Endothelial cell of umbilical vein (primary cell): ENCODE measurements around the gene NUP62. TPM values are rescaled to one million over a fixed set of nuclear protein-coding genes. Genes with fewer than 3 reads are reported as not detected.

Source experiments
- BruUV-seq: library from RNA; stranded (reverse); fragments of 400-500 nt; replicated peaks from 2 replicates; lab custom pipeline; 2021; lab: Mats Ljungman, UMichigan
- CTCF ChIA-PET: fragments of 300-600, 350-600 bp; sonication (Branson Sonifier 250); formaldehyde crosslinking; loops from one replicate; lab custom pipeline; 2021; ENCODE audit warnings: antibody characterized with exemption, inconsistent platforms; lab: Charles Lee
- POLR2A ChIA-PET: fragments of 300-600, 350-600 bp; sonication (Branson Sonifier 250); formaldehyde crosslinking; loops from one replicate; lab custom pipeline; 2021; ENCODE audit warnings: antibody characterized with exemption, inconsistent platforms; lab: Charles Lee
- DNase-seq: peaks from one replicate; pipeline ENCODE4 v3.0.0-alpha.2; 2011; ENCODE audit warnings: low read depth, low spot score
- FAIRE-seq: peaks from 2 replicates; lab custom pipeline; 2011; peaks lifted over from hg19 to GRCh38; lab: Jason Lieb, UNC
- H2AFZ ChIP-seq: 2 replicates; pipeline ENCODE4 v1.6.0; 2012; ENCODE audit warnings: low read depth, low read length, control low read depth, inconsistent platforms
- H3K27ac ChIP-seq: 2 replicates; pipeline ENCODE4 v1.5.1; 2011; ENCODE audit warnings: low read depth, mild to moderate bottlenecking, control low read depth, low read length, moderate library complexity; ENCODE audit not compliant: insufficient read depth
- H3K27me3 ChIP-seq, 2 experiments: 2 replicates each; pipeline versions ENCODE4 v1.6.0 to v1.6.1; 2011; ENCODE audit warnings: low read length in 2 of 2, mixed read lengths in 1 of 2; ENCODE audit not compliant: control insufficient read depth in 2 of 2, insufficient read depth in 2 of 2
- H3K36me3 ChIP-seq, 2 experiments: 2 replicates in 1 of 2; 3 replicates in 1 of 2; pipeline ENCODE4 v1.5.1; 2011; ENCODE audit warnings: low read length in 2 of 2, mild to moderate bottlenecking in 1 of 2, moderate library complexity in 1 of 2; ENCODE audit not compliant: control insufficient read depth in 2 of 2, insufficient read depth in 2 of 2; ENCODE audit errors: extremely low read depth in 1 of 2
- H3K4me1 ChIP-seq: 3 replicates; pipeline ENCODE4 v1.5.1; 2011; ENCODE audit warnings: mild to moderate bottlenecking, low read length; ENCODE audit not compliant: control insufficient read depth, insufficient read depth; ENCODE audit errors: extremely low read depth
- H3K4me2 ChIP-seq: 2 replicates; pipeline ENCODE4 v1.6.1; 2011; ENCODE audit warnings: low read length, control low read depth, mixed read lengths; ENCODE audit not compliant: insufficient read depth
- H3K4me3 ChIP-seq, 3 experiments: fragments of 200-600 bp in 1 of 3; sonication (generic), shearing (Covaris generic) in 1 of 3; replicated peaks in 1 of 3; 2 replicates each; pipeline ENCODE4 v1.5.1; 2011 to 2016; ENCODE audit warnings: control low read depth in 3 of 3, low read length in 3 of 3, mild to moderate bottlenecking in 2 of 3, inconsistent platforms in 1 of 3, low read depth in 1 of 3, moderate library complexity in 1 of 3; ENCODE audit not compliant: insufficient read depth in 1 of 3
- H3K79me2 ChIP-seq: 2 replicates; pipeline ENCODE4 v1.6.0; 2012; ENCODE audit warnings: low read length, inconsistent platforms; ENCODE audit not compliant: control insufficient read depth, insufficient read depth
- H3K9ac ChIP-seq: replicated peaks from 2 replicates; pipeline ENCODE3; 2011; ENCODE audit warnings: low read length, control low read depth; ENCODE audit not compliant: insufficient read depth; ENCODE audit errors: extremely low read depth
- H3K9me1 ChIP-seq: replicated peaks from 3 replicates; pipeline ENCODE4 v1.6.0; 2011; ENCODE audit warnings: mild to moderate bottlenecking, low read length; ENCODE audit not compliant: control insufficient read depth, insufficient read depth; ENCODE audit errors: extremely low read depth
- H3K9me3 ChIP-seq: replicated peaks from 2 replicates; pipeline ENCODE4 v1.5.1; 2012; ENCODE audit warnings: low read length, inconsistent platforms; ENCODE audit not compliant: control insufficient read depth, insufficient read depth
- H4K20me1 ChIP-seq: replicated peaks from 2 replicates; pipeline ENCODE3; 2011; ENCODE audit warnings: mild to moderate bottlenecking, low read length; ENCODE audit not compliant: control insufficient read depth, insufficient read depth; ENCODE audit errors: extremely low read depth
- CTCF ChIP-seq, 2 donors: IDR thresholded peaks; 1 replicate in 1 of 2; 2 replicates in 1 of 2; pipeline ENCODE4 v1.5.1; 2011; ENCODE audit warnings: low read length in 2 of 2, mild to moderate bottlenecking in 2 of 2, moderate library complexity in 2 of 2, control low read depth in 1 of 2, inconsistent platforms in 1 of 2, low read depth in 1 of 2; ENCODE audit not compliant: insufficient read depth in 1 of 2; ENCODE audit errors: extremely low read depth in 1 of 2
- EZH2 ChIP-seq: IDR thresholded peaks from 2 replicates; pipeline ENCODE4 v1.6.1; 2012; ENCODE audit warnings: borderline replicate concordance, low read depth, mild to moderate bottlenecking, moderate library complexity, low read length, inconsistent platforms; ENCODE audit not compliant: severe bottlenecking
- FOS ChIP-seq: IDR thresholded peaks from 2 replicates; pipeline ENCODE4 v1.6.1; 2011; ENCODE audit warnings: mild to moderate bottlenecking, low read length, moderate library complexity, borderline replicate concordance; ENCODE audit not compliant: insufficient read depth
- GATA2 ChIP-seq: IDR thresholded peaks from 2 replicates; pipeline ENCODE4 v1.7.0; 2011; ENCODE audit warnings: low read depth, mild to moderate bottlenecking, moderate library complexity, mixed read lengths, low read length; ENCODE audit not compliant: insufficient read length, insufficient read depth
- JUN ChIP-seq: IDR thresholded peaks from 2 replicates; pipeline ENCODE4 v1.6.1; 2011; ENCODE audit warnings: borderline replicate concordance, low read depth; ENCODE audit not compliant: insufficient read length, insufficient read depth
- MAX ChIP-seq: IDR thresholded peaks from 2 replicates; pipeline ENCODE4 v1.6.1; 2011; ENCODE audit not compliant: insufficient read depth, insufficient read length
- MYC ChIP-seq: IDR thresholded peaks from one replicate; pipeline ENCODE4 v1.6.1; 2011; ENCODE audit warnings: mild to moderate bottlenecking, low read depth, low read length
- POLR2A ChIP-seq: IDR thresholded peaks from 2 replicates; pipeline ENCODE4 v1.6.1; 2012; ENCODE audit warnings: low read depth, mild to moderate bottlenecking, control low read depth, low read length
- POLR2AphosphoS5 ChIP-seq: IDR thresholded peaks from 2 replicates; pipeline ENCODE4 v1.6.1; 2012; ENCODE audit warnings: low read depth, mild to moderate bottlenecking, control low read depth, low read length, moderate library complexity; ENCODE audit not compliant: insufficient read depth
- dilution Hi-C: fragments of 300-500 bp; cut with MboI; formaldehyde crosslinking; loops from one replicate; pipeline ENCODE4 v1.15.0; 2019; ENCODE audit warnings: low sequenced_read_pairs; ENCODE audit not compliant: extremely low pct_ligation_motif_present
- intact Hi-C: fragments of 100-400 bp; cut with micrococcal nuclease; formaldehyde crosslinking; loops from one replicate; pipeline ENCODE4 v1.10.0; 2022
- polyA plus RNA-seq, 4 experiments: library from polyadenylated mRNA; depleted of rRNA in 3 of 4; stranded (reverse) in 3 of 4; unstranded in 1 of 4; fragments of >200 nt; gene quantifications; 2 replicates each; pipeline versions ENCODE4 v1.2.1 to v1.2.3, GENCODE V29; 2011 to 2012; ENCODE audit warnings: missing spikeins in 1 of 4
- total RNA-seq: library from RNA; stranded (reverse); gene quantifications from 2 replicates; pipeline ENCODE4 v1.2.3, GENCODE V29; 2021

The NUP62 gene
- total and polyA plus RNA-seq, 2 donors (not counting 3 experiments of a cell fraction or from before 2014, with no cell fraction given): 32.0 to 93.7 TPM

- H2AFZ ChIP-seq: no peak overlapping the region
- H3K9me1 ChIP-seq: no peaks in the 10 kb centered on the region
- H3K9me3 ChIP-seq: no peaks in the 10 kb centered on the region
- H3K27ac ChIP-seq: no peak overlapping the region
- no peaks in the 10 kb centered on the region for H3K79me2 ChIP-seq
- POLR2A ChIA-PET: no interaction called here
- BruUV-seq: no TSS peak
- dilution Hi-C loops: no loop called here
- CTCF ChIA-PET: no interaction called here
- DNase-seq (no peak), FAIRE-seq (no peak)
- no peak for TF ChIP-seq GATA2
- TF ChIP-seq JUN: no peak
- TF ChIP-seq FOS: no peak
- no peak for TF ChIP-seq EZH2
- no peak for TF ChIP-seq POLR2AphosphoS5
- no peak for TF ChIP-seq POLR2A
- no peak for TF ChIP-seq CTCF (IDR thresholded peaks at IDR 0.05; ENCODE audit: extremely low read depth in 1 of 2, insufficient read depth in 1 of 2, low read depth in 1 of 2, low read length in 2 of 2)
- TF ChIP-seq MAX: no peak
- no peak for TF ChIP-seq MYC
- no peak overlapping the region for H3K4me3 ChIP-seq
- peaks cover 5 to 13% of the 10 kb centered on the region in 2 experiments for H3K36me3 ChIP-seq
- no peak overlapping the region for H3K9ac ChIP-seq
- H3K4me1 ChIP-seq: no peaks in the 10 kb centered on the region
- H3K27me3 ChIP-seq: no peaks in the 10 kb centered on the region
- intact Hi-C loops: no loop called here
- no peak overlapping the region for H3K4me2 ChIP-seq
- H4K20me1 ChIP-seq: no peaks in the 10 kb centered on the region
Measured at GRCh38 chr19:49904136-49904535, 25.2 kb downstream of the NUP62 start.
